ENCODE results near the gene ZNF689.

ZNF689 gene

GRCh38 chr16:30585400-30586191, 24.6 kb downstream of the ZNF689 start, which contains the start of gene ZNF785:
TSS of gene ZNF785 (minus strand) at chr16:30585697. CDS start at chr16:30585611, 86 bp downstream.
- peak; percentile 98 for DNase-seq (ENCODE audit: low spot score)
- no peak for TF ChIP-seq CTCF (IDR thresholded peaks at IDR 0.05; ENCODE audit: extremely low read depth, missing control alignments)

GRCh38 chr16:30585022-30585399, 25.2 kb downstream of the ZNF689 start:
- TF ChIP-seq CTCF (IDR thresholded peaks at IDR 0.05; ENCODE audit: extremely low read depth, missing control alignments), result no peak
- peak; percentile 53 for DNase-seq (ENCODE audit: low spot score)

GRCh38 chr16:30582611-30583340, 27.4 kb downstream of the ZNF689 start:
- DNase-seq (ENCODE audit: low spot score), result no peak
- TF ChIP-seq CTCF (IDR thresholded peaks at IDR 0.05; ENCODE audit: extremely low read depth, missing control alignments), result no peak

GRCh38 chr16:30581457-30581856, 28.7 kb downstream of the ZNF689 start:
- DNase-seq (ENCODE audit: low spot score), result no peak
- TF ChIP-seq CTCF (IDR thresholded peaks at IDR 0.05; ENCODE audit: extremely low read depth, missing control alignments), result no peak

- TF ChIP-seq CTCF (IDR thresholded peaks at IDR 0.05; ENCODE audit: extremely low read depth, missing control alignments), result no peak
- DNase-seq (ENCODE audit: low spot score), result no peak
Measured at GRCh38 chr16:30574678-30575077, 35.5 kb downstream of the ZNF689 start.

GRCh38 chr16:30571445-30572322, 38.5 kb downstream of the ZNF689 start, which contains the start of gene ZNF688:
TSS of gene ZNF688 (minus strand) at chr16:30571714. CDS start at chr16:30571629, 85 bp downstream.
- peak; percentile 96 for DNase-seq (ENCODE audit: low spot score)
- TF ChIP-seq CTCF (IDR thresholded peaks at IDR 0.05; ENCODE audit: extremely low read depth, missing control alignments), result no peak
